ENCODE data around the gene FLOT2. TPM values are rescaled to one million over a fixed set of nuclear protein-coding genes. Genes with fewer than 3 reads are reported as not detected.
A peak's percentile ranks its signal among the peaks of the same experiment; 100 is the strongest.
"Not testable (repeated sequence)": the region's sequence is repeated elsewhere in the genome, so short reads cannot be mapped to it uniquely, and the experiment has no call there.

Gene FLOT2
- total RNA-seq, 1 donor from 2014 or later = 73.1 TPM

- Mint-ChIP-seq H3K9me3 (no peaks in the 10 kb centered on the region), H3K4me1 (ENCODE audit: unreplicated experiment) (no peaks in the 10 kb centered on the region), H3K27me3 (no peaks in the 10 kb centered on the region), H3K36me3 (peaks cover 9% of the 10 kb centered on the region), H3K27ac (no peak overlapping the region), H3K4me3 (no peak overlapping the region)
- TF ChIP-seq CTCF (conservative IDR thresholded peaks at IDR 0.05) = no peak
- DNase-seq (ENCODE audit: extremely low spot score, unreplicated experiment) = no peak
Observed at GRCh38 chr17:28879886-28880571, 17.5 kb downstream of the FLOT2 start.

DNA sequence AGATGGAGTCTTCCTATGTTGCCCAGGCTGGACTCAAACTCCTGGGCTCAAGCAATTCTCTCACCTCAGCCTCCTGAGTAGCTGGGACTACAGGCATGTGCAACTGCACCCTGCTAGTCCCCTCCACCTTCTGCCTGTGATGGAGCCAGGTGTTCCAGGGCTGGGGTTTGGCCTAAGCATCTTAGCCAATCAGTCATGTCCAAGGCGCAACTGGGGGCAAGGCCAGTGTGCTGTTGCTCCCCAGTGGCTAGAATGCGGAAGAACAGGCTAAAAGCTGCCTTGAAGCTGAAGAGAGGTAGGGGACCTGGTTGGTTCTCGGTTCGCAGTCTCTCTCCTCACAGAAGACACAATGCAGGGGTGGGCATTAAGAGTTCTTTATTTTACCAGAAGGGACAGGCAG lies 18.6 kb downstream of the FLOT2 start:
- peaks cover 9% of the 10 kb centered on the region for H3K36me3 Mint-ChIP-seq
- H3K27ac Mint-ChIP-seq = no peak overlapping the region
- no peak overlapping the region for H3K4me3 Mint-ChIP-seq
- TF ChIP-seq CTCF (conservative IDR thresholded peaks at IDR 0.05) = peak; percentile 60
- H3K9me3 Mint-ChIP-seq = no peaks in the 10 kb centered on the region
- no peak for DNase-seq (ENCODE audit: extremely low spot score, unreplicated experiment)
- no peaks in the 10 kb centered on the region for H3K27me3 Mint-ChIP-seq
- no peaks in the 10 kb centered on the region for H3K4me1 Mint-ChIP-seq (ENCODE audit: unreplicated experiment)

DNA sequence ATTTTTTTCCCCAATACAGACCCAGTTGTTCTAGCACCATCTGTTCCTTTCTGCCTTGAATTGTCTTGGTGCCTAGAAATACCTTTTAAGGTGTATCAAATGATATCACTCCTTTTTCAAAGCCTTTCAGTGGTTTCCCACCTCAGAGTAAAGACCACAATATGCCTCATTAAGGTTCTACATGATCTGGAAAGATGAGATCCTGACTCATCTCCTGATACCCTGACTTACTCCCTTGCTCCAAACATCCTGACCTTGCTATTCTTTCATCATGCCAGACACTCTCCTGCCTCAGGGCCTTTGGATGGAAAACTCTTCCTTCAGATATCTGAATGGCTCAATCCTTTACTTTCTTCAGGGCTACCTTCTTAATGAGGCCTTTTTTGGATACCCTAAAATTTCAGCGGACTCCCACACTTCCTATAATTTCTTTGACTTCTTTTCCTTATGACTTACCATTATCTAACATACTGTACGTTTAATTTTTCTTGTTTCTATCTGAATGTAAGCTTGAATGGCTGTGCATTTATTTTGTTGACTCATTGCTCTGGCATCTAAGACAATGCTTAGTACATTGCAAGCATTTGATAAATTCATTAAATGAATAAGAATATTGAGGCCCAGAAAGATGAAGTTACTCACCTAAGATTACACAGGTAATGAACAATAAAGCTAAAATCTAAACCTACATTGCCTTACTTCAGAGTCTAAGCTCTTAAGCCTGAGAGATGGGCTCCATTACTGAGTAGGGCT lies 19.2 kb downstream of the FLOT2 start:
- H3K4me1 Mint-ChIP-seq (ENCODE audit: unreplicated experiment) = no peaks in the 10 kb centered on the region
- TF ChIP-seq CTCF (conservative IDR thresholded peaks at IDR 0.05) = no peak
- no peak overlapping the region for H3K4me3 Mint-ChIP-seq
- no peaks in the 10 kb centered on the region for H3K9me3 Mint-ChIP-seq
- H3K27me3 Mint-ChIP-seq = no peaks in the 10 kb centered on the region
- DNase-seq (ENCODE audit: extremely low spot score, unreplicated experiment) = no peak
- peaks cover 9% of the 10 kb centered on the region for H3K36me3 Mint-ChIP-seq
- no peak overlapping the region for H3K27ac Mint-ChIP-seq

DNA sequence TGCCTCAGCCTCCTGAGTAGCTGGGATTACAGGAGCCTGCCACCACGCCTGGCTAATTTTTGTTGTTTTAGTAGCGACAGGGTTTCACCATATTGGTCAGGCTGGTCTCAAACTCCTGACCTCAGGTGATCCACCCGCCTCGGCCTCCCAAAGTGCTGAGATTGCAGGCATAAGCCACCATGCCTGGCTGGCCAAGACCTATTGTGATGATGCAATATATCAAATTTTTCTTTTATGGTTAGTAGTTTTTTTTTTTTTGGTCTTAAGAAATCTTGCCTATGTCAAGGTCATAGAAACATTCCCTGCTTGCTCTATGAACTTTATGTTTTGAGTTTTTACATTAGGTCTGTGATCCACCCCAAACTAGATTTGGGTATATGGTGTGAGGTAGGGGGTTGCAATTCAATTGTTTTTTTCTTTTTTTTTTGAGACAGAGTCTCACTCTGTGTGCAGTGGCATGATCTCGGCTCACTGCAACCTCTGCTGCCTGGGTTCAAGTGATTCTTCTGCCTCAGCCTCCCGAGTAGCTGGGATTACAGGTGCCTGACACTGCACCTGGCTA lies 20.3 kb downstream of the FLOT2 start:
- not testable (repeated sequence) for H3K36me3 Mint-ChIP-seq; H3K4me3 Mint-ChIP-seq; H3K4me1 Mint-ChIP-seq (ENCODE audit: unreplicated experiment); H3K27ac Mint-ChIP-seq; H3K27me3 Mint-ChIP-seq; DNase-seq (ENCODE audit: extremely low spot score, unreplicated experiment); H3K9me3 Mint-ChIP-seq

DNA sequence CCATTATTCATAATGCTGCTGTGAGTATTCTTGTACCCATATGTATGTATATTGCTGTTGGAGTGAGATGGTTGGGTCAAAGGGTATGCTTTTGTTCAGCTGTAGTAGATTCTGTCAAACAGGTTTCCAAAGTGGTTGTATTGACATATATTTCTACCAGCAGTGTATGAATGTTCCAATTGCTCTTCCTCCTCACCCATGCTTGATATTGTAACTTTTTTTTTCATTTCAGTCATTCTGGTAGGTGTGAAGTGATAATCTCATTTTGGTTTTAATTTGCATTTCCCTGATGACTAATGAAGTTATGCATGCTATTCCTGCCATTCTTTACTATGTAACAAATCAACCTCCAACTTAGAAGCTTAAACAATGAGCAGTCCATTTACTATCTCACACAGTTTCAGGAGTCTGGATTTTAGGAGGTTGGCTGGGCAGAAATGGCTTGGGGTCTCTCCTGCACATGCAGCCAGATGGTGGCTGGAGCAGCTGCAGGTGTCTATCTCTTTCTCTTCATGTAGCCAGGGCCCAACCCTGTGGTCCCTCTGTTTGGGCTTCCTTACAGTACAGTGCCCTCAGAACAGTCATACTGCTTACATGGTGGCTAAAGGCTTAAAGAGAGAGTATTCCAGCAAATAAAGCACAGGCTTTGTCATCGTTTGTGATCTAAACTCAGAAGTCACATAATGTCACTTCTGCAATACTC lies 21.5 kb downstream of the FLOT2 start:
- Mint-ChIP-seq H3K9me3 (no peaks in the 10 kb centered on the region), H3K27me3 (no peaks in the 10 kb centered on the region), H3K27ac (no peak overlapping the region), H3K36me3 (peaks cover 9% of the 10 kb centered on the region), H3K4me3 (no peak overlapping the region), H3K4me1 (ENCODE audit: unreplicated experiment) (no peaks in the 10 kb centered on the region)
- DNase-seq (ENCODE audit: extremely low spot score, unreplicated experiment) = no peak
- TF ChIP-seq CTCF (conservative IDR thresholded peaks at IDR 0.05) = no peak
